Chondrocyte (in vitro differentiated cells): ENCODE results near the gene NCKAP5L. TPM values are rescaled to one million over a fixed set of nuclear protein-coding genes. Genes with fewer than 3 reads are reported as not detected.

ENCODE experiments used
- DNase-seq: peaks from one replicate; pipeline ENCODE4 v3.0.0; 2021; ENCODE audit warnings: mixed read lengths, low spot score
- H3K27ac Mint-ChIP-seq: one replicate; pipeline ENCODE4 v1.8.0; 2021; ENCODE audit warnings: mild to moderate bottlenecking, moderate library complexity, mixed read lengths; ENCODE audit not compliant: unreplicated experiment
- H3K27me3 Mint-ChIP-seq: 2 replicates; pipeline ENCODE4 v1.8.0; 2021; ENCODE audit warnings: low read depth, mixed read lengths
- H3K36me3 Mint-ChIP-seq: 2 replicates; pipeline ENCODE4 v1.8.0; 2021; ENCODE audit warnings: low read depth, mixed read lengths
- H3K4me1 Mint-ChIP-seq: 2 replicates; pipeline ENCODE4 v1.8.0; 2021; ENCODE audit warnings: low read depth, mild to moderate bottlenecking, mixed read lengths
- H3K4me3 Mint-ChIP-seq: one replicate; pipeline ENCODE4 v1.8.0; 2021; ENCODE audit warnings: mild to moderate bottlenecking, moderate library complexity, mixed read lengths; ENCODE audit not compliant: unreplicated experiment
- H3K9me3 Mint-ChIP-seq: 2 replicates; pipeline ENCODE4 v1.8.0; 2021; ENCODE audit warnings: low read depth, mixed read lengths
- CTCF ChIP-seq: fragments of 200-600 bp; sonication (generic); IDR thresholded peaks from 2 replicates; pipeline ENCODE4 v1.5.0; 2021; ENCODE audit warnings: antibody characterized with exemption, mild to moderate bottlenecking, moderate library complexity
- total RNA-seq: library from RNA; stranded (reverse); gene quantifications from 3 replicates; pipeline ENCODE4 v1.2.1, GENCODE V29; 2021

The NCKAP5L gene
- total RNA-seq, 1 donor from 2014 or later: 46.0 TPM

GRCh38 chr12:49825360-49825970, 2.7 kb downstream of the NCKAP5L start:
- Mint-ChIP-seq H3K4me3 (peak overlapping the region; percentile 39), H3K27me3 (no peaks in the 10 kb centered on the region), H3K4me1 (peaks cover 55% of the 10 kb centered on the region), H3K36me3 (peaks cover 2% of the 10 kb centered on the region), H3K9me3 (no peaks in the 10 kb centered on the region), H3K27ac (peak overlapping the region; percentile 80)
- TF ChIP-seq CTCF: no peak
- DNase-seq: no peak

- H3K27ac Mint-ChIP-seq: peak overlapping the region; percentile 80
- H3K36me3 Mint-ChIP-seq: peaks cover 2% of the 10 kb centered on the region
- peaks cover 57% of the 10 kb centered on the region for H3K4me1 Mint-ChIP-seq
- TF ChIP-seq CTCF: no peak
- DNase-seq: no peak
- H3K9me3 Mint-ChIP-seq: no peaks in the 10 kb centered on the region
- peak overlapping the region; percentile 39 for H3K4me3 Mint-ChIP-seq
- no peaks in the 10 kb centered on the region for H3K27me3 Mint-ChIP-seq
Observed at GRCh38 chr12:49824895-49825294, 3.3 kb downstream of the NCKAP5L start.

- peaks cover 2% of the 10 kb centered on the region for H3K36me3 Mint-ChIP-seq
- peak overlapping the region; percentile 32 for H3K27ac Mint-ChIP-seq
- H3K27me3 Mint-ChIP-seq: no peaks in the 10 kb centered on the region
- H3K4me3 Mint-ChIP-seq: no peak overlapping the region
- DNase-seq: no peak
- H3K9me3 Mint-ChIP-seq: no peaks in the 10 kb centered on the region
- peaks cover 60% of the 10 kb centered on the region for H3K4me1 Mint-ChIP-seq
- no peak for TF ChIP-seq CTCF
Observed at GRCh38 chr12:49824416-49824815, 3.8 kb downstream of the NCKAP5L start.

GRCh38 chr12:49823951-49824350, 4.3 kb downstream of the NCKAP5L start:
- Mint-ChIP-seq H3K36me3 (peaks cover 2% of the 10 kb centered on the region), H3K4me3 (no peak overlapping the region), H3K27me3 (no peaks in the 10 kb centered on the region), H3K27ac (peak overlapping the region; percentile 32), H3K9me3 (no peaks in the 10 kb centered on the region), H3K4me1 (peaks cover 58% of the 10 kb centered on the region)
- DNase-seq: no peak
- no peak for TF ChIP-seq CTCF

- no peaks in the 10 kb centered on the region for H3K27me3 Mint-ChIP-seq
- DNase-seq: no peak
- no peak for TF ChIP-seq CTCF
- H3K27ac Mint-ChIP-seq: no peak overlapping the region
- H3K36me3 Mint-ChIP-seq: peaks cover 2% of the 10 kb centered on the region
- peaks cover 52% of the 10 kb centered on the region for H3K4me1 Mint-ChIP-seq
- H3K4me3 Mint-ChIP-seq: no peak overlapping the region
- no peaks in the 10 kb centered on the region for H3K9me3 Mint-ChIP-seq
Observed at GRCh38 chr12:49823350-49823749, 4.9 kb downstream of the NCKAP5L start.
